Posterior vena cava (tissue), 2 donors: ENCODE measurements around the gene CARD14. TPM values are rescaled to one million over a fixed set of nuclear protein-coding genes. Genes with fewer than 3 reads are reported as not detected.
A peak's percentile ranks its signal among the peaks of the same experiment; 100 is the strongest.
"Not testable (repeated sequence)": the region's sequence is repeated elsewhere in the genome, so short reads cannot be mapped to it uniquely, and the experiment has no call there.

ENCODE experiments used
- DNase-seq: peaks from one replicate; pipeline ENCODE4 v3.0.0-alpha.2; 2020; ENCODE audit warnings: low spot score
- intact Hi-C, 2 donors: fragments of 100-400 bp; cut with DNase I; formaldehyde crosslinking; loops; one replicate each; pipeline versions ENCODE4 v1.14.1 to v1.14.2; 2022 to 2023
- total RNA-seq, 2 donors: library from RNA; stranded (reverse); fragmentation: NEBNext Ultra II Directional; extraction: Animal tissue kit (Norgen Biotek cat#: 25700); gene quantifications; one replicate each; pipeline ENCODE4 v1.2.1, GENCODE V29; 2021
- donor health status: DM: yes; HTN: yes; CAD: no.
- donor health status: DM: yes; HTN: yes; CAD: no.

Gene CARD14
- total RNA-seq, 2 donors from 2014 or later = 0.24 TPM; not detected in 1

- no peak for DNase-seq
Measured at GRCh38 chr17:80146121-80147034, 23.5 kb upstream of the CARD14 start.

GRCh38 chr17:80147035-80147822 is 22.6 kb upstream of the CARD14 start, which contains the start of gene EIF4A3:
Gene EIF4A3 (minus strand): TSS chr17:80147128. CDS start chr17:80146961, 167 bp downstream.
- DNase-seq = peak; percentile 100
- intact Hi-C loops = no loop called here

More at GRCh38 chr17:80146121-80147034, 23.5 kb upstream of the CARD14 start:
- intact Hi-C loops = no loop called here

- no peak for DNase-seq
- intact Hi-C loops = loop anchor here in 1 of 2 donors (5.0 kb wide), 1 partner anchor 71 kb away; the partner anchor contains the start of genes SGSH and SLC26A11
Measured at GRCh38 chr17:80151333-80151732, 18.5 kb upstream of the CARD14 start.

- DNase-seq = no peak
Measured at GRCh38 chr17:80152081-80152702, 17.6 kb upstream of the CARD14 start.

GRCh38 chr17:80153004-80153403 is 16.8 kb upstream of the CARD14 start:
- no peak for DNase-seq
- intact Hi-C loops = loop anchor here in 1 of 2 donors (5.0 kb wide), 1 partner anchor 69 kb away; the partner anchor contains the start of genes SGSH and SLC26A11

More at GRCh38 chr17:80152081-80152702, 17.6 kb upstream of the CARD14 start:
- intact Hi-C loops = loop anchor here in 1 of 2 donors (5.0 kb wide), 1 partner anchor 70 kb away; the partner anchor contains the start of genes SGSH and SLC26A11

- intact Hi-C loops = loop anchor here in 1 of 2 donors (5.0 kb wide), 1 partner anchor 68 kb away; the partner anchor contains the start of genes SGSH and SLC26A11
- no peak for DNase-seq
Measured at GRCh38 chr17:80154166-80154565, 15.7 kb upstream of the CARD14 start.

GRCh38 chr17:80155600-80155999 is 14.2 kb upstream of the CARD14 start:
- not testable (repeated sequence) for DNase-seq

GRCh38 chr17:80158846-80159245 is 11.0 kb upstream of the CARD14 start:
- no peak for DNase-seq
- intact Hi-C loops = loop anchor here in 1 of 2 donors (5.0 kb wide), 1 partner anchor 153 kb away; no protein-coding TSS in a partner anchor

More at GRCh38 chr17:80155600-80155999, 14.2 kb upstream of the CARD14 start:
- intact Hi-C loops = loop anchor here in 1 of 2 donors (5.0 kb wide), 1 partner anchor 157 kb away; no protein-coding TSS in a partner anchor

GRCh38 chr17:80160536-80160935 is 9.3 kb upstream of the CARD14 start:
- intact Hi-C loops = no loop called here
- DNase-seq = no peak

- intact Hi-C loops = no loop called here
Measured at GRCh38 chr17:80163336-80163735, 6.5 kb upstream of the CARD14 start.

GRCh38 chr17:80164185-80164584 is 5.6 kb upstream of the CARD14 start:
- DNase-seq = no peak
- intact Hi-C loops = no loop called here

More at GRCh38 chr17:80163336-80163735, 6.5 kb upstream of the CARD14 start:
- DNase-seq = no peak

- intact Hi-C loops = no loop called here
- DNase-seq = no peak
Measured at GRCh38 chr17:80166446-80166845, 3.4 kb upstream of the CARD14 start.

GRCh38 chr17:80168371-80168770 is 1.5 kb upstream of the CARD14 start:
- intact Hi-C loops = no loop called here
- no peak for DNase-seq

- intact Hi-C loops = no loop called here
- DNase-seq = no peak
Measured at GRCh38 chr17:80169107-80169506, 723 bp upstream of the CARD14 start.

GRCh38 chr17:80171681-80172080 is 1.9 kb downstream of the CARD14 start:
- intact Hi-C loops = no loop called here
- DNase-seq = no peak

- intact Hi-C loops = no loop called here
- DNase-seq = no peak
Measured at GRCh38 chr17:80173126-80173525, 3.3 kb downstream of the CARD14 start.

- DNase-seq = no peak
- intact Hi-C loops = no loop called here
Measured at GRCh38 chr17:80173916-80174315, 4.1 kb downstream of the CARD14 start.

- intact Hi-C loops = no loop called here
- no peak for DNase-seq
Measured at GRCh38 chr17:80176757-80177156, 6.9 kb downstream of the CARD14 start.
